SHP77 treated with DMSO at 0.1 percent for 48 hours (cell line): ENCODE measurements around the gene MOK.
"Not testable (repeated sequence)": the region's sequence is repeated elsewhere in the genome, so short reads cannot be mapped to it uniquely, and the experiment has no call there.

Experiments used
- DNase-seq: peaks from one replicate; lab custom pipeline; 2025; lab: John Stamatoyannopoulos, UW

The MOK gene

DNA sequence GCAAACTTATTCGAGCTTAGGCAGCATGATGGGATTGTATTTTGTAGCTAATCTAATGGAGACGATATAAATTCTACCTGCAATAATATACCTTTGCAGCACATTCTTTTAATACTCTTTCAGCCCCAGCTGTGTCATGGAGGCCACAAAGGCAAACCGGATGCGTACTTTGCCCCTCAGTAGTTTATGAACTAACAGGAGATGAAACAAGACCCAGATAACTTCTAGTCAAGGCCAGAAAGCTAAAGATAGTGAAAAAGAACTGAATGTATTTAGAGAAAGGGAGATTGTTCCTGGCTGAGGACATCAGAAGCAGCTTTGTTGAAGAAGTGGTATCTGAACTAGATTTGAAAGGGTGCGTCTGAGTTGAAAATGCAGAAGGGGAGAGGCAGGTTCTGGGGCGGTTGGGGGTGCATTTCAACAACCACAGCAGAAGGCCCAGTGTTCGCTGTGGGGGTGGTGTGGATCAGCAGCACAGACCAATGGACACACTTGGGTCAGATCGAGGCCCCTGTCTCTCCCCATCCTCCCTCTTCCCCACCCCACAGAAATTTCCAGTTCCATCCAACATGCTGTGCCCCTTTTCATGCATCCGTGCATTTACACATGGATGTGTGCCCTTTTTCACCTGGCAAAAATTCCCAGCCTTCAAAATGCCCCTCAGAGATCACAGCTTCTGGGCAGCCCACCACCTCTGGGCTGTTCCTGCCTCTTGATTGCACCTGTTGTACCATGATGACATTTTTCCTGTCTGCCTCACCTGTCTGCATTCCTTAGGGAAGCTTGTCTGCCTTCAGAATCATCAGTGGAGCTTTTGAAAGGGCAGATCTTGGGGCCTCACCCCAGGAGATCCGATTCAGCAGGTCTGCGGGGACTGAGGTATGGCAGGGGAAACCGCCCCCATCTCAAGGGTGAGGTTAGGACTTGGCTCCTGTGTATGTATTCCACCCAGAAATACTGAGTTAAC is 16.8 kb upstream of the MOK start:
- DNase-seq, result no peak

DNA sequence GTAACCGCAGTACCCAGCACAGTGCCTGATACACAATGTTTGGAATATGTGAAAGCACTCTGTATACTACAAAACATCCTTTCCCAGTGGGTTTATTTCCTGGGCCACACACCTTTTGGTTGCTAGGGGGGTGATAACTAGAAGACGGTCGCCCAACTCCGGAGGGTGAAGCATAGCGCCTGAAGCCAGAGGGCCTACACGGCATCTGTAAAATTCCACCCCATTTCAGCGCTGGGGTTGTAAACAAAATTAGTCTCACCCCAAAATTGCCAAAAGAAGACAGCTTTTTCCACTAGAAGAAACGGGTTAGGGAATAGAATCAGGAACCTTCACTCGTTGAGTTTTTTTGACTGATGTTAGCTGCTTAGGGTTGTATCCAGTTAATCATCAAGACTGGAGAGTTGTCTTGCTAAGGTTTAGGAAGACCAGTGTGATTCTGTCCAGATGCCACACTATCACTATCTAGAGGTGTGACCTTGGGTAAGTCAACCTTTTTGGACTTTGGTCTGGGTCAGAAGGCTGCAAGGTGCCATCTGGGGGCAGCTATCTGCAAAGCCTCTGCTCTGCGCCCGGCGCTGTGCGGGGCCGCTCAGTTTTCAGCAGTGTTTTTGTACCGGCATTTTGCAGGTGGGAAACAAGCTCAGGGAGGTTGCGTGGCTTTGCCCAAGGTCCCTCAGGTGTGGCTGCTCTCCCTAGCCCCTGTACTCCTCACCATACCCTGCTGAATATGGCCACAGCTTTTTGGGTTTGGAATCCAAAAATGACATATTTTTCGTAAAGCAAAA is 15.9 kb upstream of the MOK start:
- DNase-seq, result no peak

DNA sequence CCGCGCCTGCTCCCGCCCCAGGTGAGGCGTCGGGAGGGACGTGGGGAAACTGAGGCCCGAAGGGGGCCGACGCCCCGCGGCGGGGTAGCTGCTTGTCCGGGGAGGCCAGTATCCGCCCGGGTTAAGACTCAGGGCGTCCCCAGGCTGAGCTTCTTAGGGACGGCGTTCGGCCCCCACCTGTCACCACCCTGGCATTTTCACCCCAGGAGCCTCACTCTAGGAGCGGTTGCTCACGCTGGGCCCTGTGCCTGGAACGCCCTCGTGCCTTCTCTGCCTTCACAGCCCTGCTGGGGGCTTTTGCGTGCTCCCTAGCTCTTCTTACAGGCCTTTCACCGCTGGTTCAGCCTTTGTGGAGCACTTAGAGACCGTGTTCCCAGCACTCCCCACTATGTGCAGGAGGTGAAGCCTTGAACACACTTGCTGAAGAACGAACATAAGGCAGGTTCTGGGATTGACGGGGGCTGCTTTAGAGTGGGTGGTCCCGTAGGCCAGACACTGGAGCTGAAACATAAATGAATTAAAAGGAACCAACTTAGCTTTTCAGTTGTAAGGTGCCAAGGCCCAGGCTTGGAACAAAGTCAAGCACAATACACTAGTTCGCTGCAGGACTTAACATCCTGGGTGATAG is 15.2 kb upstream of the MOK start:
- DNase-seq, result no peak

DNA sequence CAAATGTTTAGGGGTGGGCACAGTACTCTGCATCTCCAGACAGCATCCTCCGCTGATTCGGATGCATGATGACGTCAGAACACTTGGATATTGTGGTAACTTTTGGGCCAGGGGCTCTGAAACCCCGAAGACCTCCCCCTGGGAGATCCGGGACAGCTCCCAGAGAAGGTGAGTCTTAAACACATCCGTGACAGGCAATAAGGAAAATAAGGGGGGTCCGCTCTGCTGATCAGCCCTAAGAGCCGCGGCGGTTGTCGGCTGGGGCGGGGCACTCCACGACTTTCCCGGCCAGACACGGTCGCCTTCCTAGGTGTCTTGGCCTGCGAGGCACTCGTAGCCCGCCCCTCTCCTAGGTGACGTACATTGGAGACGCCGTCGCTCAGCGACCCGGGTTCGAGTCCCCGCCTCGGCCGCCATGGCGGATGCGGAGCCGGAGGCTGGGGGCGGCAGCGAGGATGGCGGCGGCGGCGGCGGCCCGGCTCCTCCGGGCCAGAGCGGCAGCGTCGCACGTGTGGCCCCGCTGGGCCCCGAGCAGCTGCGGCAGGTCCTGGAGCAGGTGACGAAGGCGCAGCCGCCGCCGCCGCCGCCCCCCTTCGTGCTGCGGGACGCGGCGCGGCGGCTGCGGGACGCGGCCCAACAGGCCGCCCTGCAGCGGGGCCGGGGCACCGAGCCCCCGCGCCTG is 14.5 kb upstream of the MOK start, which contains the start of gene ZNF839:
Gene ZNF839 (plus strand): TSS at position 396 of the 682 bp plus-strand sequence. CDS start 20 bp downstream, at position 416.
- peak; percentile 81 for DNase-seq

DNA sequence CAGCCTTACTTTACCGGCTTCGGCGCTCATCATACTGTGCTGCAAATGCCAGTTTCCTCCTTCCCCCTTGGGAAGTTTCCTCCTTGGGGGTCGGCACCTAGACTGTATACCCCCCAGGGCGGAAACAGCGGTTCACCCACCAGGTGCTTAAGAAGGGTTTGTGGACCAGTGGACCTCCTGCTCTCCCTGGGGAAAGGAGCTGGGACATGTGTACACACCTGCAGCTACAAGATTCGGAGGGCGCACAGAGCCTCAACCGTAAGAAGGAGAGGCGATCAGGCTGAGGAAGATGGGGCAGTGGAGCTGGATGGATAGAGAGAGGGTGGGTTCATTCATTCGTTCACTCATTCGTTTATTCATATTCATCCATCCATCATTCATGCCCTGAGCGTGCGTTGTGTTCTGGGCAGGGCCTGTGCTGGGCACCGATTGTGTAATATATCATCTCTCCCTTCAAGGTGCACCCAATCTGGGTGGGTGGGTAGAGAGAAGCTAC is 13.9 kb upstream of the MOK start:
- no peak for DNase-seq

DNA sequence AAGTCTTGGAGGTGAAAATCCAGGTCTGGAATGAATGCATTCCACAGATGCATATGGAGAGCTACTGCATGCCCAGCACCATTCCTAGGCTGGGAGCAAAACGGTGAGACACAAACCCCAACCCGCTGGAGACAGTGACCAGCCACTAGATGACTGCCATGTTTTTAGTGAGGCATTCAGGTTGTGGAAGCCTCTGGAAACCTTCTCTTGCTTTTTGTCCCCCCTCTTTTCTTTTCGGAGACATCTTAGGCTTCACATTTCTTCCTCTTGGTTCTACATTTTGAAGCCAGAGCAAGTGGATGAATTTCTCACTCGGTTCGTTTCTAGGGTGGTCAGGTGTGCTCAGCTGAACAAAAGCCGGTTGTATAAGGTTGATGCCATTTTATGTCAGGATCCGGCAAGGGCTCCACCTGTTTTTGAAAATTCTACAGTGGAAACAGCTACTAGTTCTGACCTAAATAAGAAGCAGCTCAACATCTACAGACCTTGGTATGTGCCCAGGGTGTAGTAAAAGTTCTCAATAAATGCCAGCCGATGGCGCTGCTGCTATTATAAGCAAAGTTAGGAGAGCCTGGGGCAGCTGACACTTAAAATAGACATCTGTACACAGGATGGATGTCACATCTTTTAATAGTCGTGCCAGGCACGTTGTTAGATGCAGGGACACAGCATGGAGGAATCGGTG is 12.7 kb upstream of the MOK start:
- DNase-seq, result no peak

DNA sequence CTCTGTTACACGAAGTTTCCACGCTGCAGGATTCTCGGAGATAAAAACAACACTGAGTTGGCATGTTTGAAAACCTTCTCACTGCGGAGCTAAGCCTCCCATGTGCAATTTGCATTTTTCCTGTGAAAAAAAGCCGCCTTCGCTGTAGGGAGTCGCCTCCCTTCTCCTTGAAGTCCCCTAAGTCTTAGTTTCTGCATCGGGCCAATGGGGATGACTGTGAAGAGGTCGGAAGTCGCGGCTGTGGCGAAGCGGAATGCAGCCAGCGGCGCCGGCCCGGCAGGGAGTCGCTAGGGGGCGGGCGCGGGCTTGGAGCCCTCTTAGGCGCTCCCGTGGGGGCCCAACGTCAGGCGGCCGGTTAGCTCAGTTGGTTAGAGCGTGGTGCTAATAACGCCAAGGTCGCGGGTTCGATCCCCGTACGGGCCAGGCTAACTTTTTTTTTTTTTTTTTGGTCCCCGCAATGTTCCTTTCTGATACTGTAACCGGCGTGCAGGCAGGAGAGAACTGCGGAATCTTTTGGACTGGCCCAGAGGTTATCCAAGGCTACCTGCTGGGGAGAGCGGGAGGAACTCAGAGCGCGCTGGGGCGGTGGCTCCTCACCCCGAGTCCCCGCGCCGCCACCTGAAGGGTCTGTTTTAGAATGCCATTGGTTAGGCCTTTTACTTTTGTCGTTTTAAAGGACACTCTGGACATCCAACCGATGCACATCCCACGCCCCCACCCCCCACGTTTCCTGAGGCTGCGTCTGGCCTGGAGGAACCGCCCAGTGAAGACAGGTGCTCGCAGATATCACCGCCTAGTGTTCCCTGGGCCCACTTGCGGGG is 12.0 kb upstream of the MOK start:
- DNase-seq, result peak; percentile 80

DNA sequence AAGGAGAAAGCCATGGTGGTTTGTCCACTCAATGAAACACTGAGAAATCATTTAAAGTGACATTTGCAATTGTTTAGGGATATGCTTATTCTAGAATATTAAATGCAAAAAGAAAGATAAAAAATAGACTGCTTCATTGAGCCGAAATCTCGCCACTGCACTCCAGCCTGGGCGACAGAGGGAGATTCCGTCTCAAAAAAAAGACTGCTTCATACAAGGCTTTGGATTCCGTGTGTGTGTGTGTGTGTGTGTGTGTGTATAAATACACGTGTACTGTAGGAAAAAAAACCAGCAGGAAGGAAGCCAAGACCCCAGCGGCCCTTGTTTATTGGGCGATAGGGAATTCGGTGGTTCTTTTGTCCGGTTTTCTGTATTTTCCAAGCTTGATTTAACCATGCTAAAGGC is 11.4 kb upstream of the MOK start:
- DNase-seq, result no peak

DNA sequence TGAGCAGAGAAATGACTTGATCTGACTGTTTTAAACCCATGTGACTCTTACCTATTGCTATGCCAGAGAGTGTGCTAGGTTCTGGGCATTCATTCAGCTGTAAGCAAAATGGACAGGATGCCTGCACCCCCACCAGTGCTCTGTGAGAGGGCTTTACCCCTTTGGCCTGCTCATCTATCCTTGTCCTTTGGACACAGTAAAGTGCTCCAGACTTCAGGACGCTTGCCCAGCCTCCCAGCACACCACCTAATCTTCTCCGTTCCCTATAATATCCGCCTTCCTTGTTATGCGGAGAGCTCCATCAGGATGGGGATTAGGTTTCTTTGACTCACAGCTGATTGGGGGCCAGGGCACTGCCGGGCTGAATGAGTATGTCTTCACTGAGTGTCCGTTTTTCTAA is 10.2 kb upstream of the MOK start:
- no peak for DNase-seq

DNA sequence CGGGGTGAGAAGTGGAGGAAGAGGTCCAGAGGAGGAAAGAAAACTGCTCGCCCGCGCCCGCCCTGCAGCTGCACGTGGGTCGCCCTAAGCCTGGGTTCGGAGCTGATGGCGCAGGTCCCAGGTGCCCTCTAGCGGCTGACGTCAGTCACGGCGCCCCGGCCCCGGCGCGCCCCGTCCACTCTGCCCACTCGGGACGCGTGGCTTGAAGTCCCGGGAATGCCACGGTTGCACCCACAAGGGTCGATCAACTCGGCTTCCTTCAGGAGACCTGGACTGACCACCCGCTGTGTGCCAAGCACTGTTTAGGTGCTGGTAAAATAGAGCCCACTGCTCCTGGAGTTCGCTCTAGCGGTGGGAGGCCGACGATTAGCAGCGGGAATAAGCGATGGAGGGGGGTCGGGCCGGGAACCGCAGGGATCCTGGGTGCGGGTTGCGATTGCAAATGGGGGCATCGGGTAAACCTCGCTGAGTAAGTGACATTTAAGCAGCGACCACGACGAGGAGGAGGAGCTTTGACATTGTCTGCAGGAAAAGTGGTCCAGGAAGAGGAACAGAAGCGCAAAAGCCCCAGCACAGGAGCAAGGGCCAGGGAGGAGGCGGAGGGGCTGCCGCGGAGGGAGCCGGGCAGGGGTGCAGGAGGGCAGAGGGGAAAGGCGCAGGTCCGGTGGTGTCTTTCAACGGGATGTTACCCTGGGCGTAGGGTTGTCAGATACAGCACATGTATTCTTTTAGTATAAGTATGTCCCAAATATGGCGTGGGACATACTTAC is 9.5 kb upstream of the MOK start:
- DNase-seq, result peak; percentile 57

DNA sequence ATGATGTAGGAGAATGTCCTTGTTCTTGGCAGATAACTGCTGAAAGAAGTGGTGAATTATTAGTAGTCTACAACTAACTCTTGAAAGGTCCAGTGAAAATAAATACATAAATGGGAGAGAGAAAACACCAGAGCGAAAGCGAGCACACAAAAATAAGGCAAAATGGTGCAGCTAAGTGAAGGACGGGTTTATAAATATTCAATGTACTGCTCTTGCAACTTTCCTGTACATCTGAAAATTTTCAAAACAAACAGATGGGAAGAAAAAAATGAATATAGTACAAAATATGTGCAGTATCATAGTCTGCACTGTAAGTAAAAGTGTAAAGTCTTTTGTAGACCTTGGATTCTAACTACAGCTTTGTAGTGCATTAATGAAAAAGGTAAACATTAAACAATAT is 1.3 kb downstream of the MOK start:
- no peak for DNase-seq

DNA sequence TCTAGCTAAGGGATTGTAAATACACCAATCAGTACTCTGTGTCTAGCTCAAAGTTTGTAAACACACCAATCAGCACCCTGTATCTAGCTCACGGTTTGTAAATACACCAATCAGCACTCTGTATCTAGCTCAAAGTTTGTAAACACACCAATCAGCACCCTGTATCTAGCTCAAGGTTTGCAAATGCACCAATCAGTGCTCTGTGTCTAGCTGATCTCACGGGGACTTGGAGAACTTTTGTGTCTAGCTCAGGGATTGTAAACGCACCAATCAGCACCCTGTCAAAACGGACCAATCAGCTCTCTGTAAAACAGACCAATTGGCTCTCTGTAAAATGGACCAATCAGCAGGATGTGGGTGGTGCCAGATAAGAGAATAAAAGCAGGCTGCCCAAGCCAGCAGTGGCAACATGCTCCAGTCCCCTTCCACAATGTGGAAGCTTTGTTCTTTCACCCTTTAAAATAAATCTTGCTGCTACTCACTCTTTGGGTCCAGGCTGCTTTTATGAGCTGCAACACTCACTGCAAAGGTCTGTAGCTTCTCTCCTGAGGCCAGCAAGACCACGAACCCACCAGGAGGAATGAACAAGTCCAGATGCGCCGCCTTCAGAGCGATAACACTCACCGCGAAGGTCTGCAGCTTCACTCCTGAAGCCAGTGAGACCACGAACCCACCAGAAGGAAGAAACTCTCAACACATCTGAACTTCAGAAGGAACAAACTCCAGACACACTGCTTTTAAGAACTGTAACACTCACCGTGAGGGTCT is 6.5 kb downstream of the MOK start:
- DNase-seq, result not testable (repeated sequence)

DNA sequence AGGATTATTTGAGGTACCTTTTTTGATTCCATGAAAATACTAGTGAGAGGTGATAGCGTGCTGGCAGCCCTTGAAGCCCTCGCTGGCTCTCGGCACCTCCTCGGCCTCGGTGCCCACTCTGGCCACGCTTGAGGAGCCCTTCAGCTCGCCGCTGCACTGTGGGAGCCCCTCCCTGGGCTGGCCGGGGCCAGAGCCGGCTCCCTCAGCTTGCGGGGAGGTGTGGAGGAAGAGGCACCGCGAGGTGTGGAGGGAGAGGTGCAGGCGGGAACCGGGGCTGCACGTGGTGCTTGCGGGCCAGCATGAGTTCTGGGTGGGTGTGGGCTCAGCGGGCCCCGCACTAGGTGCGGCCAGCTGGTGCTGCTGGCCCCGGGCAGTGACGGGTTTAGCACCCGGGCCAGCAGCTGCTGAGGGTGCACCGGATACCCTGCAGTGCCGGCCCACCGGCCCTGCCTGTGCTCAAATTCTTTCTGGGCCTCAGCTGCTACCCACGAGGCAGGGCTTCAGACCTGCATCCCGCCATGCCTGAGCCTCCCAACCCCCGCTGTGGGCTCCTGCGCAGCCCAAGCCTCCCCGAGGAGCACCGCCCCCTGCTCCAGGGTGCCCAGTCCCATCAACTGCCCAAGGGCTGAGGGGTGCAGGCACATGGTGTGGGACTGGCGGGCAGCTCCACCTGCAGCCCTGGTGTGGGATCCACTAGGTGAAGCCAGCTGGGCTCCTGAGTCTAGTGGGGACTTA is 7.4 kb downstream of the MOK start:
- no peak for DNase-seq

DNA sequence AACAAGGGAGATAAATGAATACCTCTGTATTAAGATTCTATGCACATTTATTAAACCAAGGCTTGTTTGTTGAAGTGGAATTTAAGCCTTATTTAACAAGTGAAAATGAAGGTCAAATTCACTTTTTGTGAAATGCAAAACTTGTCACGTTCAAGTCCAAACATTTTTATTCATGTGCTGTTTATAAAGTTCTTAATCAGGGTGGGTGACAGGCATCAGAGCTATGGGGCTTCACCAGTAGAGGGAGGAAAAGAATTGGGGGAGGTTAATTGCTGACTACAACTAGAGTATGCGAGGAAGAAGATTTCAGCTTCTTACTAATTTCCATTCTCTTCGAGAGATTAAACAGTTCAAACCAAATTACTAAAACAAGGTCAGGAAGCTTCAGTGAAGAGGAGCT is 9.7 kb downstream of the MOK start:
- no peak for DNase-seq

DNA sequence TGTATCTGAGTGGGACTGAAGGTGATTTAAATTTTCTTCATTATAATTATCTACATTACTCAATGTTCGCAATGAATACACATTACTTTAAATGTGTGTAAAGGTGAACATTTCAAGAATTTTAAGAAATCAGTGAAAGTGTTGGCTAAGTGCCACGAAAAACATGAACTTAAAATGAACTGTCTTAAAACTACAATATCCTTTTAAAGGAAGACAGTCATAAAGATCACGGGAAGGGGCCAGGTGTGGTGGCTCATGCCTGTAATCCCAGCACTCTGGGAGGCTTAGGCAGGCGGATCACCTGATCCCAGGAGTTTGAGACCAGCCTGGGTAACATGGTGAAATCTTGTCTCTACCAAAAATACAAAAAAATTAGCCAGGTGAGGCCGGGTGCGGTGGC is 11.2 kb downstream of the MOK start:
- DNase-seq, result no peak

DNA sequence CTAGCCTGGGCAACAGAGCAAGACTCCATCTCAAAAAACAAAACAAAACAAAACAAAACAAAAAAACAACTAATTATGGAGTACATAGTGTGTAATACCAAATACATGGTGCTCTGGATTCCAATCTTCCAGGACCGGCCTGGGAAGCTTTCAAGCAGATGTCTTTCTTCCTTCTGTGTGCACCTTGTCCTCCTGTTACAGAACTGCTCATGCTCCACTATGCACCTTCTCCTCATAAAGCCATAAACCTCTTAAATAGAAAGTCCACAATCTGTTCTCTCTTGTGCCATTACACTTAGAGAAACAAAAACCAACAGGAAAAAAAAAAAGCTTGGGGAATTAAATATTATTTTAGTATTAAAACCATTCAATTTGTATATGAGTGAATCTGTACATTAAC is 12.5 kb downstream of the MOK start:
- no peak for DNase-seq

DNA sequence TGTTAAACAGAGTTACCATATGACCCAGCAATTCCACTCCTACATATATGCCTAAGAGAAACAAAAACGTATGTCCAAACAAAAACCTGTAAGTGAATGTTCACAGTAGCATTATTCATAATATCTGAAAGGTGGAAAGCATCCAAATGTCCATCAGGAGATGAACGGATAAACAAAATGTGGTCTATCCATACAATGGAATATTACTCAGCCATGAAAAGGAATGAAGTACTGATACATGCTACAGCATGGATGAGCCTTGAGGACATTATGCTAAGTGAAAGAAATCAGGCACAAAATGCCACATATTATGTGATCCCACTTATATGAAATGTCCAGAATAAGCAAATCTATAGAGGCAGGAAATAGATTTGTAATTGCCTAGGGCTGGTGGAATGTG is 16.8 kb downstream of the MOK start:
- no peak for DNase-seq

DNA sequence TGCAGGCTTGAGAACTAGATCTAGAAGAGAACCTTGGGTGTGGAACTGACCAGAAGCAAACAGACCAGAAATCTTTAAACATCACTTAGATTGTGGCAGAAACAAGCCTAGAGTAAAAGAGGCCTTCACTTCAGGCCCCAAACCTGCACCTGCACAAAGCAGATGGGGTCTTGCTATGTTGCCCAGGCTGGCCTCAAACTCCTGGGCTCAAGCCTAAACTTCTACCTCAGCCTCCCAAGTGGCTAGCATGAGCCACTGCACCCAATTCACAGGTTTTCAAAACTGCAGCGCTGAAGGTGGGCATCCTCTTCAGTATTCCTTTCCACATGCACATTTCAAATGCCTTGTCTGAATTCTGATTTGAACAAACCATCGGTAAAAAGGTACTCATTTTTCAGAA is 19.9 kb downstream of the MOK start:
- no peak for DNase-seq
